ENCODE data around the gene HSP90AA1. TPM values are rescaled to one million over a fixed set of nuclear protein-coding genes. Genes with fewer than 3 reads are reported as not detected.
"Not testable (repeated sequence)": the region's sequence is repeated elsewhere in the genome, so short reads cannot be mapped to it uniquely, and the experiment has no call there.

Gene HSP90AA1
- total RNA-seq, 2 experiments from 2014 or later = 294 to 704 TPM

DNA sequence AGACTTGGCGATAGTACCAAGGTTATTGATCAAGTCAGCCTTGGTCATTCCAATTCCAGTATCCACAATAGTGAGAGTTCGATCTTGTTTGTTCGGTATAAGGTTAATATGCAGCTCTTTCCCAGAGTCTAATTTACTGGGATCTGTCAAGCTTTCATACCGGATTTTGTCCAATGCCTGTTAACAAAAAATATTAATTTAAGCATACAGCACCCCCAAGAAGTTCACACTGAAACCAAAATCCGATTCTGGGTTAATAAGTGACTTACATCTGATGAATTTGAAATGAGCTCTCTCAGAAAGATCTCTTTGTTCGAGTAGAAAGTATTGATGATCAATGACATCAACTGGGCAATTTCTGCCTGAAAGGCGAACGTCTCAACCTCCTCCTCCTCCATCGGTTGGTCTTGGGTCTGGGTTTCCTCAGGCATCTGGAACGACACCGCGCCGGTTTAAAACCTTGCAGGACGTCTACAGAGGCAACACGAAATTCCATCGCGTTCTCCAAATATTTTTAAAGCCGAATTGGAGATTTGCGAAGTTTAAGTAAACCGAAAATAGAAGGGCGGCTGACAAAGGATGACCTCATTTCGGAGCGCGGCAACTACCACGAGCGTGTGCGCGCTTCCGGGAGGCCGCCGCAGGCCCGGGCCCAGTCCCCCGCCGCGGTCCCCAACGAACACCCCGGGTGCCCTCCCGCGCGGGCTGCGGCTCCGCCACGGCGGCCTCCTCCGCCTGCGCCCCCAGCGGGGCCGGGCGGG, 716 bp downstream of the HSP90AA1 start:
- intact Hi-C loops (cut with micrococcal nuclease; ENCODE audit: unreplicated experiment) = no loop called here
- peaks cover 56% of the 10 kb centered on the region for H3K79me2 ChIP-seq (ENCODE audit: insufficient read depth, low read depth, low read length)
- DNase-seq (ENCODE audit: low spot score) = peak; percentile 70
- peak overlapping the region; percentile 77 for H3K27ac ChIP-seq (ENCODE audit: low read depth, low read length, poor library complexity, severe bottlenecking)
- TF ChIP-seq, protein P1, sequence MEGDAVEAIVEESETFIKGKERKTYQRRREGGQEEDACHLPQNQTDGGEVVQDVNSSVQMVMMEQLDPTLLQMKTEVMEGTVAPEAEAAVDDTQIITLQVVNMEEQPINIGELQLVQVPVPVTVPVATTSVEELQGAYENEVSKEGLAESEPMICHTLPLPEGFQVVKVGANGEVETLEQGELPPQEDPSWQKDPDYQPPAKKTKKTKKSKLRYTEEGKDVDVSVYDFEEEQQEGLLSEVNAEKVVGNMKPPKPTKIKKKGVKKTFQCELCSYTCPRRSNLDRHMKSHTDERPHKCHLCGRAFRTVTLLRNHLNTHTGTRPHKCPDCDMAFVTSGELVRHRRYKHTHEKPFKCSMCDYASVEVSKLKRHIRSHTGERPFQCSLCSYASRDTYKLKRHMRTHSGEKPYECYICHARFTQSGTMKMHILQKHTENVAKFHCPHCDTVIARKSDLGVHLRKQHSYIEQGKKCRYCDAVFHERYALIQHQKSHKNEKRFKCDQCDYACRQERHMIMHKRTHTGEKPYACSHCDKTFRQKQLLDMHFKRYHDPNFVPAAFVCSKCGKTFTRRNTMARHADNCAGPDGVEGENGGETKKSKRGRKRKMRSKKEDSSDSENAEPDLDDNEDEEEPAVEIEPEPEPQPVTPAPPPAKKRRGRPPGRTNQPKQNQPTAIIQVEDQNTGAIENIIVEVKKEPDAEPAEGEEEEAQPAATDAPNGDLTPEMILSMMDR (conservative IDR thresholded peaks at IDR 0.05; ENCODE audit: low read length) = no peak
- TF ChIP-seq EZH2phosphoT487 (IDR thresholded peaks at IDR 0.05; ENCODE audit: borderline replicate concordance, low read depth, low read length) = no peak
- ChIA-PET POLR2A (interaction anchor here (2.1 kb wide), 1 partner anchor 121 kb away, joined by 4 read pairs; the partner anchor contains the start of gene DYNC1H1), CTCF (ENCODE audit: unreplicated experiment) (no interaction called here)
- H3K4me1 ChIP-seq (ENCODE audit: insufficient read depth, low read length, poor library complexity, severe bottlenecking) = peaks cover 60% of the 10 kb centered on the region
- BruUV-seq (replicated peaks) = no TSS peak
- H4K20me1 ChIP-seq (ENCODE audit: insufficient read depth, low read length) = peaks cover 36% of the 10 kb centered on the region
- peak overlapping the region; percentile 93 for H3K4me3 ChIP-seq (ENCODE audit: low read depth, low read length, poor library complexity, severe bottlenecking)
- no peaks in the 10 kb centered on the region for H3K9me2 ChIP-seq (ENCODE audit: insufficient read depth, low read length)
- H3K36me3 ChIP-seq (ENCODE audit: insufficient read depth, low read length) = peaks cover 53% of the 10 kb centered on the region
- peak overlapping the region; percentile 99 for H3K4me2 ChIP-seq (ENCODE audit: low read length)
- no peak overlapping the region for H2AFZ ChIP-seq (ENCODE audit: low read length)
- no peaks in the 10 kb centered on the region for H3K9me3 ChIP-seq (ENCODE audit: low read length)

DNA sequence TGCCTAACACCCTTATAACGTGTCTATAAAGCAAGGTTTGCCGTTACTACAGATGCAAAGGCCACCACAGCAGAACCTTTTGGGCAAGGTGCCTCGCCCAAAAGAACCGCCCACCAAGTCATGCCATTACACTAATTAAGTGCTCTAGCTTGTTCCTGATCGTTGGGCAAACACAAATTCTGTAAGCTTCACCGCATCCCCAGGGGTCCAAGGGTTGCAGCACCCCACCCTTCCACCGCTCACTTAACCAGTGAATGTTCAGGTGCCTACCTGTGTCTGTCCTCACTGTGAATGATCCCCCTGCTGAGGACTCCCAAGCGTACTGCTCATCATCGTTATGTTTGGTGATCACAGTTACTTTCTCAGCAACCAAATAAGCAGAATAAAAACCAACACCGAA, 1.4 kb downstream of the HSP90AA1 start:
- H3K9me3 ChIP-seq (ENCODE audit: low read length) = no peaks in the 10 kb centered on the region
- peaks cover 60% of the 10 kb centered on the region for H3K4me1 ChIP-seq (ENCODE audit: insufficient read depth, low read length, poor library complexity, severe bottlenecking)
- ChIA-PET POLR2A (interaction anchor here (1.3 to 2.1 kb wide), 2 partner anchors 60 to 120 kb away, joined by 3 to 4 read pairs; partner anchors contain the start of gene DYNC1H1), CTCF (ENCODE audit: unreplicated experiment) (no interaction called here)
- H3K4me2 ChIP-seq (ENCODE audit: low read length) = peak overlapping the region; percentile 99
- H3K4me3 ChIP-seq (ENCODE audit: low read depth, low read length, poor library complexity, severe bottlenecking) = peak overlapping the region; percentile 93
- H2AFZ ChIP-seq (ENCODE audit: low read length) = no peak overlapping the region
- no peaks in the 10 kb centered on the region for H3K9me2 ChIP-seq (ENCODE audit: insufficient read depth, low read length)
- peaks cover 60% of the 10 kb centered on the region for H3K36me3 ChIP-seq (ENCODE audit: insufficient read depth, low read length)
- BruUV-seq (replicated peaks) = no TSS peak
- H4K20me1 ChIP-seq (ENCODE audit: insufficient read depth, low read length) = peaks cover 36% of the 10 kb centered on the region
- intact Hi-C loops (cut with micrococcal nuclease; ENCODE audit: unreplicated experiment) = no loop called here
- H3K27ac ChIP-seq (ENCODE audit: low read depth, low read length, poor library complexity, severe bottlenecking) = no peak overlapping the region
- no peak for DNase-seq (ENCODE audit: low spot score)
- no peak for TF ChIP-seq EZH2phosphoT487 (IDR thresholded peaks at IDR 0.05; ENCODE audit: borderline replicate concordance, low read depth, low read length)
- TF ChIP-seq, protein P1 (conservative IDR thresholded peaks at IDR 0.05; ENCODE audit: low read length) = no peak
- peaks cover 60% of the 10 kb centered on the region for H3K79me2 ChIP-seq (ENCODE audit: insufficient read depth, low read depth, low read length)

DNA sequence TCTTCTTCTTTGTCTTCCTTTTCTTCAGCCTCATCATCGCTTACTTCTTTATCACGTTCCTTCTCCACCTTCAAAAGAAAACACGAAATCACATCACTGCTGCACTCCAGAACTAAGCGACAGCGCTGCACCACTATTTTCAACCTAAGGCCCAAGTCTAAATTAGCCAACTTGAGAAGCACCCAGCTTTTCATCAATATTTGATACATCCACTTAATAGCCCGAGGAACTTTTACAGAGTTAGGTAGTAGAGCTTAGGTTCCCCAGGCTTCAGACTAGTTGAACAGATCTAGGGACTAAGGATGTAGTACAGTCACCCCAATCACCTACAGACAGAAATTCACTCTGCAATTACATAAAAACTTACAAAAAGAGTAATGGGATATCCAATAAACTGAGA, 1.9 kb downstream of the HSP90AA1 start:
- Histone ChIP-seq H4K20me1 (ENCODE audit: insufficient read depth, low read length) (peaks cover 36% of the 10 kb centered on the region), H3K36me3 (ENCODE audit: insufficient read depth, low read length) (peaks cover 65% of the 10 kb centered on the region), H3K27ac (ENCODE audit: low read depth, low read length, poor library complexity, severe bottlenecking) (no peak overlapping the region)

DNA sequence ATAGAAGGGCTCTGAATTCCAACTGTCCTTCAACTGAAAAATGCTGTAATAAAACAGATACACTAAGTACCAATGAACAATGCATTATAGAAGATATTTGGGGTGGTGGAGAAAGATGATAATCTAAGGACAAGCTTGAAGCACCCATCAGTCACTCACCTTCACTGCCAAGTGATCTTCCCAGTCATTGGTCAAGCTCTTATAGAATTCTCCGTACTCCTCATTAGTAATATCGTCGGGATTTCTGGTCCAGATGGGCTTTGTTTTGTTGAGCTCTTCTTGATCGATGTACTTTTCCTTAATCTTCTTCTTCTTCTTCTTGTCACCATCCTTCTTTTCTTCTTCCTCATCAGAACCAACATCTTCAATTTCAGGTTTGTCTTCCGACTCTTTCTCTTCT, 2.3 kb downstream of the HSP90AA1 start:
- peaks cover 36% of the 10 kb centered on the region for H4K20me1 ChIP-seq (ENCODE audit: insufficient read depth, low read length)
- peaks cover 60% of the 10 kb centered on the region for H3K79me2 ChIP-seq (ENCODE audit: insufficient read depth, low read depth, low read length)
- H3K27ac ChIP-seq (ENCODE audit: low read depth, low read length, poor library complexity, severe bottlenecking); H3K9me3 ChIP-seq (ENCODE audit: low read length); DNase-seq (ENCODE audit: low spot score); H3K9me2 ChIP-seq (ENCODE audit: insufficient read depth, low read length); CTCF ChIA-PET (ENCODE audit: unreplicated experiment); H2AFZ ChIP-seq (ENCODE audit: low read length); intact Hi-C loops (cut with micrococcal nuclease; ENCODE audit: unreplicated experiment): not testable (repeated sequence)
- POLR2A ChIA-PET = interaction anchor here (0.5 to 2.1 kb wide), 4 partner anchors 61 to 199 kb away, joined by 3 to 4 read pairs (median 4); partner anchors contain the start of gene DYNC1H1
- H3K36me3 ChIP-seq (ENCODE audit: insufficient read depth, low read length) = peaks cover 69% of the 10 kb centered on the region
- H3K4me3 ChIP-seq (ENCODE audit: low read depth, low read length, poor library complexity, severe bottlenecking) = peak overlapping the region; percentile 93
- BruUV-seq (replicated peaks) = TSS peak; percentile 78
- H3K4me2 ChIP-seq (ENCODE audit: low read length) = peak overlapping the region; percentile 99
- peaks cover 59% of the 10 kb centered on the region for H3K4me1 ChIP-seq (ENCODE audit: insufficient read depth, low read length, poor library complexity, severe bottlenecking)

More for the DNA sequence above, 1.9 kb downstream of the HSP90AA1 start:
- H3K4me2 ChIP-seq (ENCODE audit: low read length) = peak overlapping the region; percentile 99
- intact Hi-C loops (cut with micrococcal nuclease; ENCODE audit: unreplicated experiment) = no loop called here
- peak overlapping the region; percentile 93 for H3K4me3 ChIP-seq (ENCODE audit: low read depth, low read length, poor library complexity, severe bottlenecking)
- no peaks in the 10 kb centered on the region for H3K9me3 ChIP-seq (ENCODE audit: low read length)
- ChIA-PET CTCF (ENCODE audit: unreplicated experiment) (no interaction called here), POLR2A (interaction anchor here (1.3 to 2.1 kb wide), 2 partner anchors 60 to 120 kb away, joined by 3 to 4 read pairs; partner anchors contain the start of gene DYNC1H1)
- no peaks in the 10 kb centered on the region for H3K9me2 ChIP-seq (ENCODE audit: insufficient read depth, low read length)
- no peak for DNase-seq (ENCODE audit: low spot score)
- H3K79me2 ChIP-seq (ENCODE audit: insufficient read depth, low read depth, low read length) = peaks cover 60% of the 10 kb centered on the region
- H3K4me1 ChIP-seq (ENCODE audit: insufficient read depth, low read length, poor library complexity, severe bottlenecking) = peaks cover 60% of the 10 kb centered on the region
- BruUV-seq (replicated peaks) = no TSS peak
- H2AFZ ChIP-seq (ENCODE audit: low read length) = no peak overlapping the region
- TF ChIP-seq, protein P1 (conservative IDR thresholded peaks at IDR 0.05; ENCODE audit: low read length) = no peak
- no peak for TF ChIP-seq EZH2phosphoT487 (IDR thresholded peaks at IDR 0.05; ENCODE audit: borderline replicate concordance, low read depth, low read length)
